ENCODE results near the gene PRDM11.
A peak's percentile ranks its signal among the peaks of the same experiment; 100 is the strongest.

PRDM11 gene

DNA sequence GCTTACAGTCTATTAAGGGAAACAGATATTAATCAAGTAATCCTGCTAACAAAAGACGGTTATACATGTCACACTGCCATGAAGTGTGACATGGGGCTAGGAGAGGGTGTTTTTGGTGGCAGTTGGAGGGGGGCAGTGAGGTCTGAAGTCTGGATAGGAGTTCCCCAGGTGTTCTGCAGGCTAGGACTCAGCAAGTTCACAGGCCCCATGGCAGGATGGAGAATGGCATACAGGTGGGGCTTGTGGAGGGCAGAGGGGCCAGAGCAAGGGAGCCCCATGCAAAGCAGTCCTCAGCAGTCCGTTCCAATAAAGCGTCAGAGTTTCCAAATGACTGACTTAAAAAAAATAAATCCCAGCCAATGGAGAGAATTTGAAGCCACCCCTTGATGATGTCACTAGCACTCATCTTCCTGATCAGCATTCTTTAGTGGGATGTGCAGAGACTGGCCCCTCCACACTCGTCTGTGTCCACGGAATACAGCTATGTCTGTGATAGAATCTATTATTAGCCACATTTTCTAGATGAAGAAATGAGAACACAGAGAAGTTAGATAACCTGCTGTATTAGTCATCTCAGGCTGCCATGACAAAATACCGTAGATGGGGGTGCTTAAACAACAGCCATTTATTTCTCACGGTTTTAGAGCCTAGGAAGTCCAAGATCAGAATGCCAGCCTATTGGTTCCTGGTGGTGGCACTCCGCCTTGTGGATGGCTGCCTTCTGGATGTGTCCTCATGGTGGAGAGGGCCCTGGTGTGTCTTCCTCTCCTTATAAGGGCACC is 32.6 kb downstream of the PRDM11 start:
- no peak for DNase-seq

DNA sequence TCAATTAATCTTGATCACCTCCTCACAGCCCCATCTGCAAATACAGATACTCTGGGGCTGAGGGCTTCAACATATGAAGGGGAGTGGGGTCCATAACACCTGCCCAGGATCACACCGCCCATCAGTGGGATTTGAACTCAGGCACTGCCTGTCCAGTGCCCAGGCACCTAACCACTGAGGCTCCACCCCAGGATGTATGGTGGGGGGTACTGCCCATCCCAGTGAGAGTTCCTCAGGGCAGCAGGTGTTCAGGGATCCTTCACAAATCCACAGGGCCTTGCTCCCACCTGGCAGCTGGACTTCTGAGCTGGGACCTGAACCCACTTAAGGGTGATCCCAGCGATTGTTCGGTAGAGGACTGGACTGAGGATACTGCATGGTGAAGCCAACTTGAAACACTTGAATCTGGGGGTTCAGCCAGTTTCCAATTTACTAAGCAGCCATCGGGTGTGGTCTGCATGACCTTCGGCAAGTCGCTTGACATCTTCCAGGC is 33.3 kb downstream of the PRDM11 start:
- DNase-seq, result no peak

DNA sequence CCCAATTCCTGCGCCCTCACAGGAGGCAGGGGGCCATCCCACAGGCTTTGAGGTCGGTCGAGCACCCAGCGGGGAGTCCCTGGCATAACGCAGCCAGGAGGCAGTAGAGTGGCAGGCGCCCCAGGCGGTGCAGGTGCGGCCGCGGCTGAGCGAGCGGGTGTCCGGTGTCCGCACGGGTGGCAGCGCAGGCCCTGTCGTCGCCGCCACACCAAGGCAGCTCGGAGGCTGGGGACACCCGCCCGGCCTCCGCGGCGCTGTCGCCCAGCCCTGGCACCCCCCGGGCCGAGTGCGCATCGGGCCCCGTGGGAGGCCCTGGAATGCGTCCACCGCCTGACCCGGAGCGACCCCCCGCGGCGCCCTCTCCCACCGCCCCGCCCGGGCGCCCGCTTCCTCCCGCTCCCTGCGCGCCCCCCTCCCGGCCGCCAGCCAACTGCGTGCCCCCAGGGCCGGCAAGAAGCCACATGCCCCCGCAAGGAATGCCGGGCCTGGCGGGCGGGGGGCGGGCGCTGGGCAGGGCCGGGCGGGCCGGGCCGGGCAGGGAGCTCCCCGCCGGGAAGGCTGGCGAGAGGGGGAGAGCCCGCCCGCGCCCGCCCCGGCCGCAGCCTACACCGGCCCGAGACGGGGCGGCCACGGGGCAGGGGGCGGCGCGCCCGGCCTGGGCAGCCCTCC is 33.9 kb downstream of the PRDM11 start:
- no peak for DNase-seq

GRCh38 chr11:45180848-45181192 is 34.4 kb downstream of the PRDM11 start:
- DNase-seq, result peak; percentile 76

GRCh38 chr11:45181193-45181888 is 34.9 kb downstream of the PRDM11 start:
- no peak for DNase-seq

DNA sequence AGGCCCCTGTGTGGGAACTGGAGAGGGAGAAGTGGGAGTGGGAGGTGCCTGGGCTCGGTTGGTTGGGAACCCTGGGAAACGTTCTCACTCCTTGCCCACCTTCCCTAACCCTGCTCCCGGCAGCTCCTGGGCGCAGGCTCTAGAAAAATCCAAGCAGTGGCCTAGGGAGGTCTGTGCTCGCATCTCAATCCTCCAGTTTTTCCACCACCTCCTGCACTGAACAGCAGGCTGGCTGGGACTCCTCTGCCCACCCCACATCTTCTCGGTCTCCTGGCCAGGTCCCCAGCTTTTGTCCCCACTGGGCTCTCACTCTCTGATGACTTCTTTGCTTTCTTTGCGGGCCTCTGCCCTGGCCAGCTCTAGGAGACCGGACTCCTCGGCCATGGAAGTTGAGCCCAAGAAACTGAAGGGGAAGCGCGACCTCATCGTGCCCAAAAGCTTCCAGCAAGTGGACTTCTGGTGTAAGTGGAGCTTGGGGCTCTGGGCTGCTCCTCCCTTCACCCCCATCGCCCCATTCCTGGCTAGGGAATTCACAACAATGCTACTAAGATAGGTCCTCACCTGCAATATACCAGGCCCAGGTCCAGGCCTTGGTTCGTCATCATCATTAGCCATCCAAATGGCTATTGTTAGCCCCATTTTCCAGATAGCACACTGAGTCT is 35.6 kb downstream of the PRDM11 start:
- DNase-seq, result no peak

GRCh38 chr11:45182902-45183301 is 36.5 kb downstream of the PRDM11 start:
- DNase-seq, result no peak

GRCh38 chr11:45184640-45185039 is 38.2 kb downstream of the PRDM11 start:
- no peak for DNase-seq

GRCh38 chr11:45185228-45185729 is 38.8 kb downstream of the PRDM11 start:
- DNase-seq, result no peak

GRCh38 chr11:45187375-45187774 is 40.9 kb downstream of the PRDM11 start:
- no peak for DNase-seq

GRCh38 chr11:45188127-45188526 is 41.7 kb downstream of the PRDM11 start:
- no peak for DNase-seq

- DNase-seq, result no peak
Observed at GRCh38 chr11:45189230-45189629, 42.8 kb downstream of the PRDM11 start.

DNA sequence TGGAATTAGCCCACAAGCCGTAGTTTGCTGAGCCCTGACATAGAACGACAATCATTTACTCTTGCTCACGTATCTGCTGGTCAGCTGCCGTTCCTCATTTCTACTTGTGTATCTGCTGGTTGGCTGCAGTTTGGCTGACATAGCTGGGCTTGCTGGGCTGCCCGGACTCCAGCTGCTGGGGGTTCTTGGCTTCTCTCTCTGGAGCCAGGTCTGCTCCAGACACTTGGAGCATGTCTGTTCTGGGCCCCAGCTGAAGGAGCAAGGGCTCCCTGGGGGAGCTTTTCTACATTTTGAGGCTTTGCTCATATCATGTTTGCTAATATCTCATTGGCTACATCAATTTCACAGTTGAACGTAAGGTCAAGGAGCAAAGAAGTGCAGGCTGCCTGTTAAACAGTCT is 47.3 kb downstream of the PRDM11 start:
- no peak for DNase-seq

DNA sequence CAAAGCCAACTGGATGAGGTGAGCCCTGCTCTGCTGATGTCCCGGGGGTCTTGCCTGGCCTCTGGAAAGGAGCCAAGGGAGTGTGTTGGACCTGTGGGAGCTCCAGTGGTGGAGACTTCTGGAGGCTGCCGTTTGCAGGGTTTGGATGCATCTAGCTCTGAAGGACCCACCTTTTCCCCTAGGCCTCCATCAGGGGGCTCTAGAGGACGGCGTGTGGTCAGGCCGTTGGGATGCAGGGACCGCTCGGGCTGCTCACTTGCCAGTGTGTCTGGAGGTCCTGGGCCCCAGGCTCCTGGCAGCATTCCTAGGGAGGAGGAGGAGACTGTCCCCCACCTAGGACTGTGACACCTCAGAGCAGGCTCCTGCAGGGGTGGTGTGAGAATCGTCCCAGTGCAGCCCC is 58.3 kb downstream of the PRDM11 start:
- no peak for DNase-seq

DNA sequence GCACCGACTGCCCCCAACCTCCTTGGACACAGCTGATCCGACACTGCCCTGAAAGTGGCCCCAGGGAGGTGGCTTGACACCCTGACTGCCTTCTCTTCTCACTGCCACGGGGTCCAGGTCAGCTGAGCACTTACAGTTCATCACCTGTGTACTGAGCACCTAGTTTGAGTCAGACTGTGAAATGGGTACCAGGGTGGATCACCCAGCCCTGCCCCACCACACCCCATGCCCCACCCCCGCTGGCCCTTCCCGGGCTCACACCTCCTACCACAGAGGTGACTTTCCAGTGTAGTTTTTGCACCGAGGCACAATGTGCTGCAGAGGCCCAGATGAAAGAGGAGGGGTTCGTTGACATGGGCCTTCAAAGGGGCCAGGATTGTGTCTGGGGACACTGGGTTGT is 59.5 kb downstream of the PRDM11 start:
- DNase-seq, result no peak

GRCh38 chr11:45208135-45208534 is 61.7 kb downstream of the PRDM11 start:
- no peak for DNase-seq

DNA sequence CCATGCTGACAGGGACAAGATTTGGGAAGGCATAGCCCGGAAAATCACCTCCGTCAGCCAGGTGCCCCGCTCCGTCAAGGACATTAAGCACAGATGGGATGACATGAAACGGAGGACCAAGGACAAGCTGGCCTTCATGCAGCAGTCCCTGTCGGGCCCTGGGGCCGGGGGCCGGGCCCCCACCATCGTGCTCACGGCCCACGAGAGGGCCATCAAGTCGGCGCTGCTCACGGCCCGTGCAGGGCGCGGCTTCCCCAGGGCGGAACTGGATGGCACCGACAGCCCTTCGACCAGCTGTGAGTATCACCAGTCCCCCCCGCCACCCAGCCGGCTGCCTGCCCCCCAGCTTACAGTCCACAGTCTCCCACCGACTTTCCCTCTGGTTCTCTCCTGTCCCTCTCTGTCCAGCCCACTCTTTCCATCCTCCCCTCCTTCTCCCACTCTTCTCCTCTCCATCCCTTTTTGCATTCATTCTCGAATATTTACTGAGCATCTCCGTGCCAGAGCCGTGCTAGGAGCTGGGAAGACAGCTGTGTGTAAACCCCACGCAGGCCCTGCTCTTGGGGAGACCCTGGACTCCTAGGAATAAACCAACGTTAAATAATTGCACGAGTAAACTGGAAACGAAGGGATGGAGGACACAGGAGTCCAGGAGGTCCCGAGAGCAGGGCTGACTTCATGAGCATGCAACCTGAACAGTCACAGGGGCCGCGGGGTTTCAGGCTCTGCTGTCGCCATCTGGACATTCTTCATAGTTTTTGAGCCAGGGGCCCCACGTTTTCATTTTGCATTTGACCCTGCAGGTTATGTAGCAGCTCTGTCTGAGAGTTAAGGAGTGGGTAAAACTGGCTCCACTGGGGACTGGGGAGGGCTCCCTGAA is 62.8 kb downstream of the PRDM11 start:
- no peak for DNase-seq

GRCh38 chr11:45209891-45210699 is 63.7 kb downstream of the PRDM11 start:
- DNase-seq, result no peak

DNA sequence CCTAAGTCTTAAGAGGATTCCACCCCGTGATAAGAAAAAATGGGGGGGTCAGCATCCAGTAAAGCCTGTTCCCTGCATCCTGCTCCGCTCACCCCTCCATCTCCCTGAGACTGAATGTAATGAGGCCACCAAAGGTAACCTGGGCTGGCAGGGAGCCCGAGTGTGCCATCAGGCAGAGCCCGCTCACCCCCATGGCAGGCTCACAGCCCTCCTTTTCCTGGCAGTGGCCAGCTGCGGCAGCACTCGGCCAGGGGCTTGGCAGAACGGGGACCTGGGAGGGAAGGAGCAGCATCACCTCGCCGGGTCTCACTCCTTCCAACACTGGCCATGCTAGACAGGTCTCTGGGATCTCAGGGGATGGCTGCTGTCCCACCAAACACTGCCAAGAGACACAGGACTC is 64.4 kb downstream of the PRDM11 start:
- no peak for DNase-seq

DNA sequence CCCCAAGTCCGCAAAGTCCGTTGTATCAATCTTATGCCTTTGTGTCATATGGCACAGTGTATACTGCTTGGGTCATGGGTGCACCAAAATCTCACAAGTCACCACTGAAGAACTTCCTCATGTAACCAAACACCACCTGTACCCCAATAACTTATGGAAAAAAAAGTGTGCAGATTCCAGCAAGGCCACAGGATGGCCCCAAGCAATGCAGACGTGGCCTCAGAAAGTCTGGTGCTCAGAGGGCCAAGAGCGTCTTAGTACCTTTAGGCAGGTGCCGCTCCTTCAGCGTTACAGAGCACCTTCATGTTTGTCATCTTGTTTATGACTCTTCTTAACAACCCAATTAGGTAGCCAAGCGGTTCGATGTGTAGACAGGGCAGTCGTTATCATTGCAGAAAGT is 65.3 kb downstream of the PRDM11 start:
- no peak for DNase-seq
